ENCODE data around the gene TMEM245.
"Not testable (repeated sequence)": the region's sequence is repeated elsewhere in the genome, so short reads cannot be mapped to it uniquely, and the experiment has no call there.

TMEM245 gene

DNA sequence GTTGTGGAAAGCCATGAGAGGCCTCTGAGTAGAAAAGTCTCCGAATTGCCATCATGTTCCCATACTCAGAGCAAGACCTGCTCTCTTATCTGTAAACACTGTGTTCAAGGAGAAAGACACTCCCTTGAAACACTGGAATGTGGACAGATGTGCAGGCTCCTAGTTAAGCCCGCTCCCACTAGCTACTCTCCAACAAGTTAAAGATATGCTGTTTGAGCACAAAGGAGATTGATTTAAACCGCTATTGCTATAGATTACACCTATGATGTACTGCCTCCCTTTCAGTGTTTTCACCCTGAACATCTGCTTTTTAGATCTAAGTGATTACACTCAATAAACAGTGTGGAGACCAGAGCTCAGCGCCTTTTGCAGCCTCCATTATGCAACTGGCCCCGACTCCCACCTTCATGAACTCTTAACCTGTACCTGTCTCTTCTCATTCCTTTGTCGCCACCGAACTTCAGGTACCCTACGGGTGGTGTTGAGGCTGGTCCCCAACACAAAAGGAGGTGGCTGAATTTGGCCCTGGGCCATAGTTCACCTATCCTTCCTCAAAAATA, 47.5 kb downstream of the TMEM245 start:
- in situ Hi-C loops (cut with MboI; ENCODE audit: low sequenced_read_pairs): no loop called here

DNA sequence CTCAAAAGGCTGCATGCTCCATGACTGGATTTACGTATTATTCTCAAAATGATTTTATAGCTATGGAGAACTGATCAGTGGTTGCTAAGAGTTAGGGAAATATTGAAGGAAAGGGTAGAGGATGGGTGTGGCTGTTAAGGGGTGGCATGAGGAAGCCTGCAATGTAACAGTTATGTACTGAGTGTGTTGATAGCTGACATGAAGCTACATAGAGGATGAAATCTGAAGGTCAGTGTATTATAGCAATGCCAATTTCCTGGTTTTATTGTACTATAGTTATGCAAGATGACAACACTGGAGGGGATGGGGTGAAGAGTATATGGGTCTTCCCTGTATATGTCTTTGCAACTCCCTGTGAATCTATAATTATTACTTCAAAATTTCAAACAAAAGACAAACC, 51.0 kb downstream of the TMEM245 start:
- in situ Hi-C loops (cut with MboI; ENCODE audit: low sequenced_read_pairs): no loop called here

DNA sequence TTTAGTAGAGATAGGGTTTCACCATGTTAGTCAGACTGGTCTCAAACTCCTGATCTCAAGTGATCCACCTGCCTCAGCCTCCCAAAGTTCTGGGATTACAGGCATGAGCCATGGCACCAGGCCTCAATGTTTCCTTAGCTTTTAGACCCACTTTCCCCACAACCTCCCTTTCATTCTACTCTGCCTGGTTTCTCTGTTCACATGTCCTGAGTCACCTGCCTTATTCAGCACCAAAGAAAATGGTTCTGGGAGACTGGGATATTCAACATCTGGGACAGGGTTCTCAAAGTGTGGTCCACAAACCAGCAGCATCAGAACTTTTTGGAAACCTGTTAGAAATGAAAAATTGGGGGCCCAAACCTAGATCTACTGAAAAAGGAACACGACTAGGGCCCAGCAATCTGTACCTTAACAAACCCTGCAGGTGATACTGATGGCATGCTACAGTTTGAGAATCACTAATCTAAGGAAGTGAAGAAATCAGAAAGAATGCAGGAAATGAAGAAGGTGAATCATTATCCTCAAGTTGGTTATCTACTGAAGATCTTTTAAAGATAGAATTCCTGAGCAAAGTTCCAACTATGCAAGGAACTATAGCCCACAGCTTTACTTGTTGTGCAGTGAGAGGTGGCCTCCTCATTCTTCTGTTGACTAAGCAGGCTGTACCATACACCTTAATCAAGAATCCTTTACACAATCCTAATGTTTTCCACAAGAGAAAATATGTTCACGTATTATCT, 54.6 kb downstream of the TMEM245 start:
- in situ Hi-C loops (cut with MboI; ENCODE audit: low sequenced_read_pairs): no loop called here

DNA sequence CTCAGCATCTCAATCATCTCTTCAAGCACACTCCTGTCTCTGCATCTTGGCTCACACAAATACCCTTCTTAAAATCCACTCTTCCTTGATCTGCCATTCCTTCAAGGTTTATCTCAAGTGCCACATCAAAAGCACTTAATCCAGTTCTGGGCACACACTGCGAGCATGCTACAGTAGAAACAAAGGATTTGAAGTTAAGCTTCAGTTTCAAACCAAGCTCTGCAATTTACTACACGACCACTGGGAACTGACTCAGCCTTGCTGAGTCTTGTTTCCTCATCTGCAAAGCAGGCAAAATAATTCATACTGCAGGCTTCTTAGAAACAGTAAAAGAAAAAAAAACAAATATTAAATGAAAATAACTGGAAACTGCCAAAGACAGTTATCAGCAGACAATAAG, 56.0 kb downstream of the TMEM245 start:
- in situ Hi-C loops (cut with MboI; ENCODE audit: low sequenced_read_pairs): no loop called here

DNA sequence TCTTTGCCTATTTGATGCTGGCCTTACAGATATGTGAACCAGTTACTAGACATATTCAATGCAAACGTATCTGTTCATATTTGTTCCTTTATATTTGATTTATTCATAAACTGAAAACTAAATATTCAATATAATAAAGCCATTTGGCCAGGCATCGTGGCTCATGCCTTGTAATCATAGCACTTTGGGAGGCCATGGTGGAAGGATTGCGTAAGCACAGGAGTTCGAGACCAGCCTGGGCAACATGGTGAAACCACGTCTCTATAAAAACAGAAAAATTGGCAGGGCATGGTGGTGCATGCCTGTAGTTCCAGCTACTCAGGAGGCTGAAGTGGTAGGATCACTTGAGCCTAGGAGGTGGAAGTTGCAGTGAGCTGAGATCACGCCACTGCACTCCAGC, 57.2 kb downstream of the TMEM245 start:
- in situ Hi-C loops (cut with MboI; ENCODE audit: low sequenced_read_pairs): no loop called here

DNA sequence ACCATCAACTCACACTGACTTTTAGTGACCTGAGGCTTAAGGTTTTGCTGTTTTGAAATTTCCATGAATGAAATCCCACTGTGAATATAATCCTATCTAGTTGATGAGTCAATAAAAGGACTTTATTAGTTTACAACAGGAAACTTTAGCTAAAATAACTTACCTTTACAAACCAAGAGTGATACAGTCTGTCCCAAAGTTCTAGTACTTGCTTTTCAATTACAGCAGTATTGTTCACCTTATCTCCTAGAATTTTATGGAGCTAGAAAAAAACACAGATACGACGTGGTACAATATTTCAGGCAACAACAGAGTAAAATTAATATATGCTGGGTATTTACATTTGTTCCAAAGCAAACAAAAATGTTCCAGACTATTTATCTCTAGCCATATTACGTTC, 59.6 kb downstream of the TMEM245 start:
- in situ Hi-C loops (cut with MboI; ENCODE audit: low sequenced_read_pairs): no loop called here

DNA sequence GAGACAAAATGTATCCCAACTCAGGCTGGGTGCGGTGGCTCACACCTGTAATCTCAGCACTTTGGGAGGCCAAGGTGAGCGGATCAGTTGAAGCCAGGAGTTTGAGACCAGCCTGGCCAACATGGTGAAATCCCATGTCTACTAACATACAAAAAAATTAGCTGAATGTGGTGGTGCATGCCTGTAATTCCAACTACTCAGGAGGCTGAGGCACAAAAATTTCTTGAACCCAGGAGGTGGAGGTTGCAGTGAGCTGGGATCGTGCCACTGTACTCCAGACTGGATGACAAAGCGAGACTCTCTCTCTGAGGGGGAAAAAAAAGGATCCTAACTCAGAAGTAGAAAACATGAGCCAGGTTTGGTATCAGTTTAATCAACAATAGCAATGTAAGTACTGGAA, 66.6 kb downstream of the TMEM245 start:
- in situ Hi-C loops (cut with MboI; ENCODE audit: low sequenced_read_pairs): not testable (repeated sequence)

DNA sequence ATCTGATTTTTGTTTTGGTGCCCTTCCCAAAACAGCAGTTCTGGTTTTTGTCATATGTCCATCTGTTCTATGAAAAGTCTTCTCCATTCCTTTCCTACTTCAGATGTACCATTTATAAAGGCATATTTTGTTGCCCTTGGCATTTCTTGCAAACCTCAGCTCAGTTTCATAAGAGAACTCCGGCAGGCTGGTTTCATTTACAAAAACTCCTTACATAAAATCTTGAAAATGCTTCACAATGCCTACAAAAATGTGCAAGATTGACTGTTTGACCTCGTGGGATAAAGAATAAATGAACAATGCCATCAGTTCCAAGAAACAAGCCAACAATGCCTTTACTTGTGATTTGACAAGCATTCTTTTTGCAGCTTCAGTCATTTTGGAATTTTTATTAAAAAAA, 67.3 kb downstream of the TMEM245 start:
- in situ Hi-C loops (cut with MboI; ENCODE audit: low sequenced_read_pairs): no loop called here

DNA sequence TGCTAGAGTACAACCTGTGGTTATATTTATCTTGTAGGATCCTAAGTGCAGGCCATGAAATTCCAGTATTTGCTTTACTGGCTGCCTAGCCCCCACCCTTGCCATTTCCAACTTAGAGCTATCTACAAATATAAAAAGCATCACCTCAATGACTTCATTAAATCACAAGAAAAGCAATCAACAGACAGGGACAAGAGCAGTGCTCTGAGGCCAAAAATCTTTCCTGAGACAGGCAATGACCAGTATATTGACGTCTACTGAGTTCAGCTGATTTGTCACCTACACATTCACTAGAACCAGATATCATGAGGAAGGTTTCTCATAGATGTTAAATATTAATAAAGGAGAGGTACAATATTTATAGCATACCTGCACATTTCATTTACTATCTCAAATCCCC, 68.0 kb downstream of the TMEM245 start:
- in situ Hi-C loops (cut with MboI; ENCODE audit: low sequenced_read_pairs): no loop called here

DNA sequence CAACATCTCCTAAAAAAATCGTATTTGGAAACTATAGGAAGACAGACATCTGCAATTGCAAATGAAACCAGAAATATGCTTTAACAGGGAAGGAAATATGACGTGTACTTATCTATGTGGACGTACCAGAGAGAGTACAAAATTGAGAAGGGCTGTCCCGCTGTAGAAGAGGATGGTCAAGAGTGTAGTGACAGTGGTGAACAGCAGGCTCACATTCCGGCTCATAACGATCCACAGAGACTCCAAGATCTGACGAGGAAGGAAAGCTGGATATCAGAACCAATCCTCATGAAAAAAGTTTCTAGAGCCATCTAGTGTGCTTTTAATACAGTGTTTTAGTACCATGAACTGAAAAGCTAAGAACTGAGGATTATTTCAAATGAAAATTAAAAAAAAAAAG, 69.3 kb downstream of the TMEM245 start:
- in situ Hi-C loops (cut with MboI; ENCODE audit: low sequenced_read_pairs): no loop called here

DNA sequence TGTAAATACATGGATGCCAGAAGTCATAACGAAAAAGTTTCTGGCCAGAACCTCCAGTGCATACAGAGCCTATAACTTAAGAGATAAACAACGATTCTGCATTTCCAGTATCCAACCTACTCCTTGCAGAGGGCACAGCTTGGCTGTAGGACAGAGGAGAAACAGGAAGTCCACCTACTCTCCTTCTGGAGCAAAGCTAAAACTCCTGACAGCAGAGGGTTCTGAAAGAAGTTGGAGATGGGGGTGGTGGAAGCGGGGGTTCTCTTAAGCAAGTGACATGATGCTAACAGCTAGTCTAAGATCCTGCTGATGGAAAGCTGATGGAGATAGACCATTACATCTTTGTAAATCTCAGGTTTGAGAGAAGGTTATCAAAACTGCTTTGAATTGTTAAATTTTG, 70.9 kb downstream of the TMEM245 start:
- in situ Hi-C loops (cut with MboI; ENCODE audit: low sequenced_read_pairs): no loop called here

DNA sequence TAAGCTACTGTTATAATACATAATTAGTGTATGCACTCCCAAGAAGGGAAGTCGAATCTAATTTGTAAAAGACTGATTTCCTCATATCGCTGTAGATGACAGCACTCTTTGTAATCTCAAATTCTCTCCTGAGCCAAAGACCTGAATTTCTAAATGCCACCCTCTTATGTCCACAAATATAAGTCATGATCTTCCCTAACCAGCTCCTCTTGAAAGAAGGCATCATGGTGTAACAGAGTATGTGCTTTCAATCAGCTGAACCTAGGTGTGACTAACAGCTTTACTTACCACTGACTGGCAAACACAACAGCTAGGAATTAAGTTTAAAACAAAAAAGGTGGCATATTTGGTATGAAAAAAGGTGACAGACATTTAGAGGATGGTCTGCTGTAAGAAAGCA, 72.5 kb downstream of the TMEM245 start:
- in situ Hi-C loops (cut with MboI; ENCODE audit: low sequenced_read_pairs): no loop called here

DNA sequence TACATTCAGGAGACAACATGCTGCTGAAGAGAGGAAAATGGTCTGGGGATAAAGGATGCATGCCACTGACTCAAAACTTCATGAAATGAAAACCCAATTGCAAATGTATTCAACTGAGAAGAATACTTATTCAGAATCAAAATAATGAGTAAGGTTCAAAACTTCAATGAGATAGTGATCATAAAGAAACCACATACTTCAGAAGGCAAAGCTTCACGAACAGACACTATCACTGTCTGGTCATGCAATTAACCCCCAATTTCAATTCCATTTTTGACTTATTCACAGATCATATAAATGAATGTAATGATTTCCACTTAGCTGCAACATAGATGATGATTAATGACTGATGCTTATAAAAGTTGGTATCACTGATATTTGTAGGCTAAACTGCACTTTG, 73.4 kb downstream of the TMEM245 start:
- in situ Hi-C loops (cut with MboI; ENCODE audit: low sequenced_read_pairs): no loop called here

DNA sequence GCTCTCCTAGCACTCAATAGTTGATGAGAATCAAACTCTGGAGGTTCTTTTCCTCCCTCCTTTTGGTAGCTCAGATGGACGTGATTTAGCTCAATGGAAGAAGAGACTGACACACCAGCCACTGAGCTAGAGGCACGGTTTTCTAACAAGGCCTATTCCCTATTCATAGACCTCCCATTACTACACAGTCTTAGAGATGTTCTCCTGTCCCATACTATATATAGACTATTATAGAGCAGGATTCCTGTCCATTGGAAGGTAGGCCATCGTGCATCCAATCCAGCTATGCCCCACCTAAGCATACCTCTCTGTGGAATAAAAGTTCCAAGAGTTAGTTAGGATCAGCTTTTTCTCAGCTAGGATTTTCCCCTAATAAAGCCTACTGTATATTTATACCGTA, 76.2 kb downstream of the TMEM245 start:
- in situ Hi-C loops (cut with MboI; ENCODE audit: low sequenced_read_pairs): no loop called here

DNA sequence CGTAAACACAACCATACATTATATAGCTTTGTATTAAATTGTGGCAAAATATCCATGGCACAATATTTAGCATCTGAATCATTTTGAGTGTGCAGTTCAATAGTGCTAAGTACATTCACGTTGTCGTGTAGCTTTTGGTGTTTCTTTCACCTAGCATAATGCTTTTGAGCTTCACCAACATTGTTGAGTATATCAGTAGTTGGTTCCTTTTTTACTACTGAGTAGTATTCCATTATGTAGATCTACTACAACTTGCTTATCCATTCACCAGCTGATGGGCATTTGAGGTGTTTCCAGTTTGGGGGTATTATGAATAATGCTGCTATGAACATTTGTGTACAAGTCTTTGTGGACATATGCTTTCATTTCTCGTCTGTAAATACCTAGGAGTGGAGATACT, 79.2 kb downstream of the TMEM245 start:
- in situ Hi-C loops (cut with MboI; ENCODE audit: low sequenced_read_pairs): no loop called here

DNA sequence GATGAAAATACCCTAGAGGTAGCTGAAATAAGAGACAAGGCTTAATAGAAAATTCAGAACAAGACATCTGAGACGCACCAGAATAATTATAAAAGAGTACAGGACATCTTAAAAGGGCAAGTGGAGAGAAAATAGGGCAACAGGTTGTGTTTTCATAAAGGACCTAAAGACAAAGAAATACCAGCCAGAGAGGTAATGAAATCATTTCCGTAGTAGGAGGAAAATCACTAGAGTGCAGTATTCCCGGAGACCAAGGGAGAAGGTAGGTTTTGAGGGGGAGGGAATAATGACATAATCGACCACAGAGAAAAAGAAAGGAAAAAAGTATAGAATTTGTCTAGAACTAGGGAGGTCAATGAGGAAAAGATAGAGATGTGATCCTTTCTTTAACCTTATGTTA, 80.2 kb downstream of the TMEM245 start:
- in situ Hi-C loops (cut with MboI; ENCODE audit: low sequenced_read_pairs): no loop called here

DNA sequence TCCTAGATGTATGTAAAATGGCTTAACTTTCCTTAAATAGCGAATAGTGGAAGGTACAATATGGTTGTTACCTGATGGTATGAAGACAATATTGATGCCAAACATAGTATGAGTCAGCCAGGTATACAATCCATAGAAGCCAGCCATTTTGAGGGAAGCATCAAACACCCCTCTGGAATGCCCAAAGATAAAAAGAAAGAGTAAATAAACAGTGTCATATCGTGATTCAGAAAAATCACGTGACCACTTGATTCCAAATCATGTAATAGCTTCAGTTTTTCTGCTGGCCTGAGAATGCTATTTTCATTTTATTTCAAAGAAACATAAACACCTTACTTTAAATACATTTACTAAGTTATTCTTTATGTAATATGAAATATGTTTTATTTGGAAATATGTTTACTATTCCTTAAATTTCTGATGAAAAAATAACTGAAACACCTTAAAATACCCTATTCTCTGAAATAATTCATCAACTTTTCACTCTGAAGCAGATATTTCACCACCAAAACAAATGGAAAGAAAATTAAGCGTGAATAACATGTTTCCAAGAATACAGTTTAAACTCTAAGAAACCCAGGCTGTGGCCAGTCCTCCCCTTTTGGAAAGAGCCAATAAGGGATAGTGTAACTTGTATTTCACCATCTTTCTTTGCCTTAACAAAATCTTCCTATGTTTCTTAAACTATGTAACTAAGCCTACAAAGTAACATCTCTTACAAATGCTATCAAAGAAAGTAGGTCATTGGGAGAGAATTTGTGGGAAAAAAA, 81.6 kb downstream of the TMEM245 start:
- in situ Hi-C loops (cut with MboI; ENCODE audit: low sequenced_read_pairs): no loop called here

DNA sequence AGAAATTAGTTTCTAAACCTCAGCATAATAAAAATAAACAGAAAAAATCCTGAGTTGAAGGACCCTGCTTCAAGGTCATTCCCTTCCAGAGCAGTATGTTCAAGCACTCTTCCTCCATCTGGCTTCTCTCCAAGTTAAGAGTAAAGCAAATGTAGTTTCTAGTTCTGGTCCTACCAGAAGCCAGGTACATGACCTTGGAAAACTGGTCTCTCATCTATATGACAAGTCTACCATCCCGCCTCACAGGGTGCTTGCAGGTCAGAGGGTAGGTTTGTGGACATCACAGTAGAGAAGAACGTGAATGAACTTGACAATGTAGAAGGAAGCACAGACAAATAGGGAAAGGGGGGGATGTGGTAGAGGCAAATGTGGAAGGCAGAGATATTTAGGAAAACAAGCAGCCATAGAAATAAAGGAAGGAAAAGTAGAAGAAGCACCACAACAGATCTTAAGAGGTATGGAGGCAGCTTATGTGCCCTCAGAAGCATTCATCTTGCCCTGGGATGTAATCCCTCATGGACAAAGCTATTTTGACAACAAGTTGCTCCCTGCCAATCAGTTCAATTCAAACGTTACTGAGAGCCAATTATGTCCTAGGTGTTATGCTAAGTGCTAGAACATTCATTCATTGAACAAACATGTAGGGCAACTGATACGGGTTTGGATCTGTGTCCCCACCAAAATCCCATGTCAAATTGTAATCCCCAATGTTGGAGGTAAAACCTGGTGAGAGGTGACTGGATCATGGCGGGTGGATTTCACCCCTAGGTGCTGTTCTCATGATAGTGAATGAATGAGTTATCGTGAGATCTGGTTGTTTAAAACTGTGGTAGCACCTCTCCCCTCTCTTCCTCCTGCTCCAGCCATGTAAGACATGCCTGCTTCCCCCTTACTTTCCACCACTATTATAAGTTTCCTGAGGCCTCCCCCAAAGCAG, 82.7 kb downstream of the TMEM245 start:
- in situ Hi-C loops (cut with MboI; ENCODE audit: low sequenced_read_pairs): no loop called here

DNA sequence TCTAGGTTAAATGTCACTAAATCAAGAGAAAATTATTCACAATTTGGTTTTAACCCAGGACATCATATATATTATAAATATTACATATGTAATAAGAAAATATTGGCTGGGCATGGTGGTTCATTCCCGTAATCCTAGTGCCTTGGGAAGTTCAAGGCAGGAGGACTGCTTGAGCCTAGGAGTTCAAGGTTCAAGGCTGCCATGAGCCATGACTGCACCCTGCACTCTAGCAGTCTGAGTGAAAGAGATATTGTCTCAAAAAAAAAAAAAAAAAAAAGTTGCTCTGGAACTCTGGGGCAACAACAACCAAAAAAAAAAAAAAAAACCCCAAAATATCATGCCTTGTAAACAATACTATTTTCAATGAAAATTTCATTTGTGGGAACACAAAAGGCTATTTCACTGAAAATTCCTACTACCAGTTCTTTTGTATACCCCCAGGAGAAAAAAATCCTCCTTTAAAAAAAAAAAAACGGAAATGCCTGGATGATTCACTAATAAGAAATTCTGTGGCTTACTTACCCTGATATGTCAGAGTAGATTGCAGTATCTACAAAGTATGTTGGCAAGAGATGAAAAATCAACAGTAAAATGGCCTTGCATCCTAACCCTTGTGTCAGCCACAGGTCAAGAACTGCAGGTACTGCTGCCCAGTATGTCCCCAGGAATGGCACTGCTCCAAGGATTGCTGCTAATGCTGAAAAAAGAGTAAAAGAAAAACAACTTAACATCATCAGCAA, 83.9 kb downstream of the TMEM245 start:
- in situ Hi-C loops (cut with MboI; ENCODE audit: low sequenced_read_pairs): no loop called here

DNA sequence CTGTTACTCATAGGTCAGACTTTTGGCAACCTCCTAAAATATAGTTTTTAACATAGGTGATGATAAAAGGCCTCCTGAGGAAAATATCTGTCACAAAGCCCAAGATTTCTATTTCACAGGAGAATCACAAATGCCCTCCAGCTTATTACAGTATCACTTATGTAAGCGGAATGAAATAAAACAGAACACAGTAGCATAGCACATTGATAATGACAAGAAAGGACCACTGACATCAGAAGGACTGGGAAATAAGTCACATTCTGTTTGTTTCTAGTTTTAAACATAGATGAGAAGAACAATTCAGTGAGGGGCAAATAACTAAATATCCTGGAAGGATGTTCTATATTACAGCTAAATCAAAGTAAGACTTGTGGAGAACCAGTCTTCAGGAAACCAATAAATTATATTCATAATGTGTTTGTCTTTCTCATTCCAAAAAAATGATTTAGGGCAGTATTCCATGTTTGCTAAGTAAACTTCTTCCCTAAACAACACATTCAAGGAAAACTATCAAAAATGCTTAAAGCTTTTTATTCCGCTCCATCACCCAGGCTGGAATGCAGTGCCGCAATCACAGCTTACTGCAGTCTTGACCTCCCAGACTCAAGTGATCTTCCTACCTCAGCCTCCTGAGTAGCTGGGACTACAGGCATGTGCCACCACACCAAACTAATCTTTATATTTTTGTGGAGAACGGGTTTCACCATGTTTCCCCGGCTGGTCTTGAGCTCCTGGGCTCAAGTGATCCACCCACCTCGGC, 85.6 kb downstream of the TMEM245 start:
- in situ Hi-C loops (cut with MboI; ENCODE audit: low sequenced_read_pairs): no loop called here
